ENCODE results near the gene FILIP1L. TPM values are rescaled to one million over a fixed set of nuclear protein-coding genes. Genes with fewer than 3 reads are reported as not detected.

FILIP1L gene
- polyA plus RNA-seq, 1 of the 3 experiments (the other 2 are of a cell fraction) = 26.8 TPM

- Histone ChIP-seq H3K27me3 (ENCODE audit: insufficient read depth) (no peaks in the 10 kb centered on the region), H3K4me3 (ENCODE audit: low read depth in 2 of 2, low read length in 1 of 2) (no peak overlapping the region), H3F3A (replicated peaks; ENCODE audit: insufficient read depth) (peaks cover 10% of the 10 kb centered on the region), H3K27ac (ENCODE audit: low read depth in 2 of 2, low read length in 1 of 2) (no peak overlapping the region), H3K9ac (no peak overlapping the region), H2AFZ (ENCODE audit: low read depth) (no peak overlapping the region), H3K4me2 (no peak overlapping the region), H3K79me2 (ENCODE audit: insufficient read depth) (no peaks in the 10 kb centered on the region), H3K9me3 (no peaks in the 10 kb centered on the region), H3K9me2 (no peaks in the 10 kb centered on the region), H3K36me3 (replicated peaks in 1 of 2; ENCODE audit: control insufficient read depth in 1 of 2, insufficient read depth in 2 of 2, low read length in 1 of 2) (no peaks in the 10 kb centered on the region), H3K4me1 (ENCODE audit: control insufficient read depth in 1 of 2, insufficient read depth in 2 of 2, low read depth in 1 of 2, low read length in 1 of 2) (peaks cover 6 to 22% of the 10 kb centered on the region in 2 experiments; a peak in 3 of 4 replicates), H4K20me1 (ENCODE audit: insufficient read depth) (no peaks in the 10 kb centered on the region)
- TF ChIP-seq RXRA (IDR thresholded peaks at IDR 0.05; ENCODE audit: borderline replicate concordance, low read depth) (no peak), IRF3 (IDR thresholded peaks at IDR 0.05; ENCODE audit: low read depth, low read length) (no peak), FOXJ3 (CRISPR knock-in tag; IDR thresholded peaks at IDR 0.05) (no peak), MXI1 (IDR thresholded peaks at IDR 0.05; ENCODE audit: low read depth, low read length) (no peak), NFIC (IDR thresholded peaks at IDR 0.05; ENCODE audit: borderline replicate concordance) (no peak), POLR2AphosphoS5 (IDR thresholded peaks at IDR 0.05; ENCODE audit: low read depth, low read length) (no peak)
- ChIA-PET POLR2A (no interaction called here), CTCF (no interaction called here)
- DNase-seq = no peak
These were observed 190.4 kb downstream of the FILIP1L start for GRCh38 chr3:99923873-99924272.

- CTCF ChIA-PET = interaction anchor here (1.2 kb wide), 1 partner anchor 30 kb away, joined by 3 read pairs; no protein-coding TSS in a partner anchor
- Histone ChIP-seq H3K4me2 (no peak overlapping the region), H3K27ac (ENCODE audit: low read depth in 2 of 2, low read length in 1 of 2) (peak overlapping the region in 1 of 2 experiments; percentile 24; a peak in 1 of 4 replicates), H3K4me3 (ENCODE audit: low read depth in 2 of 2, low read length in 1 of 2) (no peak overlapping the region), H3K4me1 (ENCODE audit: control insufficient read depth in 1 of 2, insufficient read depth in 2 of 2, low read depth in 1 of 2, low read length in 1 of 2) (peaks cover 6 to 22% of the 10 kb centered on the region in 2 experiments; a peak in 3 of 4 replicates), H3K9ac (no peak overlapping the region), H3K9me2 (no peaks in the 10 kb centered on the region), H3F3A (replicated peaks; ENCODE audit: insufficient read depth) (peaks cover 10% of the 10 kb centered on the region), H3K27me3 (ENCODE audit: insufficient read depth) (no peaks in the 10 kb centered on the region), H2AFZ (ENCODE audit: low read depth) (no peak overlapping the region), H3K9me3 (no peaks in the 10 kb centered on the region), H3K79me2 (ENCODE audit: insufficient read depth) (no peaks in the 10 kb centered on the region), H3K36me3 (replicated peaks in 1 of 2; ENCODE audit: control insufficient read depth in 1 of 2, insufficient read depth in 2 of 2, low read length in 1 of 2) (no peaks in the 10 kb centered on the region), H4K20me1 (ENCODE audit: insufficient read depth) (no peaks in the 10 kb centered on the region)
- WGBS (ENCODE audit: low lambda C conversion rate) = 88% methylated on average over 1 of the region's 1 CpG
- no peak for DNase-seq
- POLR2A ChIA-PET = no interaction called here
- no peak for TF ChIP-seq FOXJ3 (CRISPR knock-in tag; IDR thresholded peaks at IDR 0.05)
- no peak for TF ChIP-seq YY1 (IDR thresholded peaks at IDR 0.05; ENCODE audit: low read depth)
- TF ChIP-seq CHD2 (IDR thresholded peaks at IDR 0.05; ENCODE audit: low read length, partially characterized antibody) = no peak
- no peak for TF ChIP-seq ZBTB33 (IDR thresholded peaks at IDR 0.05; ENCODE audit: borderline replicate concordance, low read depth)
- no peak for TF ChIP-seq EZH2phosphoT487 (IDR thresholded peaks at IDR 0.05; ENCODE audit: borderline replicate concordance, low read depth)
- TF ChIP-seq RAD21 (IDR thresholded peaks at IDR 0.05; ENCODE audit: low read length) = no peak
- no peak for TF ChIP-seq EP300 (IDR thresholded peaks at IDR 0.05; ENCODE audit: borderline replicate concordance in 1 of 2, low read depth in 1 of 2, low read length in 1 of 2)
- no peak for TF ChIP-seq REST (IDR thresholded peaks at IDR 0.05; ENCODE audit: low read depth, low read length)
- no peak for TF ChIP-seq MEF2A (IDR thresholded peaks at IDR 0.05; ENCODE audit: borderline replicate concordance, low read depth)
- TF ChIP-seq TAF1 (IDR thresholded peaks at IDR 0.05; ENCODE audit: borderline replicate concordance, low read depth, low read length) = no peak
- TF ChIP-seq RFX5 (IDR thresholded peaks at IDR 0.05; ENCODE audit: low read length) = no peak
- no peak for TF ChIP-seq FOSL2 (IDR thresholded peaks at IDR 0.05; ENCODE audit: borderline replicate concordance, low read depth)
- TF ChIP-seq IRF3 (IDR thresholded peaks at IDR 0.05; ENCODE audit: low read depth, low read length) = no peak
- no peak for TF ChIP-seq USF1 (IDR thresholded peaks at IDR 0.05; ENCODE audit: borderline replicate concordance, low read depth)
- TF ChIP-seq RXRA (IDR thresholded peaks at IDR 0.05; ENCODE audit: borderline replicate concordance, low read depth) = no peak
These were observed 192.3 kb downstream of the FILIP1L start for GRCh38 chr3:99921986-99922385.

Data from SK-N-SH (cell line).